Activated gamma-delta T cell treated with anti-CD3 and anti-CD28 coated beads, Interleukin-2, amount 50 U/mL, for 16 hours (primary cell): Measurements from ENCODE around the gene VWA7.
A peak's percentile ranks its signal among the peaks of the same experiment; 100 is the strongest.
"Not testable (repeated sequence)": the region's sequence is repeated elsewhere in the genome, so short reads cannot be mapped to it uniquely, and the experiment has no call there.

ENCODE experiments used
- DNase-seq: peaks from one replicate; pipeline ENCODE4 v3.0.0-alpha.2; 2020; ENCODE audit warnings: low read depth

VWA7 gene, protein sequence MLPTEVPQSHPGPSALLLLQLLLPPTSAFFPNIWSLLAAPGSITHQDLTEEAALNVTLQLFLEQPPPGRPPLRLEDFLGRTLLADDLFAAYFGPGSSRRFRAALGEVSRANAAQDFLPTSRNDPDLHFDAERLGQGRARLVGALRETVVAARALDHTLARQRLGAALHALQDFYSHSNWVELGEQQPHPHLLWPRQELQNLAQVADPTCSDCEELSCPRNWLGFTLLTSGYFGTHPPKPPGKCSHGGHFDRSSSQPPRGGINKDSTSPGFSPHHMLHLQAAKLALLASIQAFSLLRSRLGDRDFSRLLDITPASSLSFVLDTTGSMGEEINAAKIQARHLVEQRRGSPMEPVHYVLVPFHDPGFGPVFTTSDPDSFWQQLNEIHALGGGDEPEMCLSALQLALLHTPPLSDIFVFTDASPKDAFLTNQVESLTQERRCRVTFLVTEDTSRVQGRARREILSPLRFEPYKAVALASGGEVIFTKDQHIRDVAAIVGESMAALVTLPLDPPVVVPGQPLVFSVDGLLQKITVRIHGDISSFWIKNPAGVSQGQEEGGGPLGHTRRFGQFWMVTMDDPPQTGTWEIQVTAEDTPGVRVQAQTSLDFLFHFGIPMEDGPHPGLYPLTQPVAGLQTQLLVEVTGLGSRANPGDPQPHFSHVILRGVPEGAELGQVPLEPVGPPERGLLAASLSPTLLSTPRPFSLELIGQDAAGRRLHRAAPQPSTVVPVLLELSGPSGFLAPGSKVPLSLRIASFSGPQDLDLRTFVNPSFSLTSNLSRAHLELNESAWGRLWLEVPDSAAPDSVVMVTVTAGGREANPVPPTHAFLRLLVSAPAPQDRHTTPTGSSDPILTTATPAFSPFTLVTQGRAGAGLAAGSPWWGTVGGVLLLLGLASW

DNA sequence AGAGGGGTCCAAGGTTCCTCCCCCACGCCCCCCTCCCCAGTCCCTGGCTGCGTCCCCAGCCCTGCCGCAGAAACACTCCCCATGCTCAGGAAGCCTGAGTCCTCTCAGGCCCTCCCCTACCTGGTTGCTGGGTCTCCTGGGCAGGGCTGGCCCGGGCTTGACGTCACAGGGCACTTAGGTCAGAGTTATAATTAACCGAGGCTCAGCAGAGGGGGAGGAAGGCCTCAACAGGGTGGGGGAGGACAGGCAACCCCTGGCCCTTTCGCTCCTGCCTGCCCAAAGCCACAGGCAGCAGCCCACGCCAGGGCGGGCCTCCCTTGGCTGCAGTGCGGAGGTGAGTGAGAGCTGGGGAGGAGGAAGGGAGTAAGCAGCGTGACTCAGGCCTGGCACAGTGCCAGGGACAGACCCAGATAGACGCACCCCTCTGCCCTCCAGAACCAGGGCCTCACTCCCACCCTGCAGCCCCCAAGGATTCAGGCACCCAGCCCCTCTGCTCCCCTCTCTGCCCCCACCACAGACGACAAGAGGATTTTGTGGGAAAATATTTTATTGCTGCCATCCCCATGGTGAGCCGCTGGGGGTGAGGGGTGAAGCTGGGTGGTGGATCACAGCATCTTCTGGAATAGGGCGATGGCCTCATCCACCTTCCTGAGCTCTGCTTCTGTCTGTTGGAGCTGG, at the start of gene VWA7:
TSS of gene VWA7 (minus strand) at position 340 of the 678 bp plus-strand sequence. CDS start 549 bp downstream, outside the sequence.
- peak; percentile 74 for DNase-seq

DNA sequence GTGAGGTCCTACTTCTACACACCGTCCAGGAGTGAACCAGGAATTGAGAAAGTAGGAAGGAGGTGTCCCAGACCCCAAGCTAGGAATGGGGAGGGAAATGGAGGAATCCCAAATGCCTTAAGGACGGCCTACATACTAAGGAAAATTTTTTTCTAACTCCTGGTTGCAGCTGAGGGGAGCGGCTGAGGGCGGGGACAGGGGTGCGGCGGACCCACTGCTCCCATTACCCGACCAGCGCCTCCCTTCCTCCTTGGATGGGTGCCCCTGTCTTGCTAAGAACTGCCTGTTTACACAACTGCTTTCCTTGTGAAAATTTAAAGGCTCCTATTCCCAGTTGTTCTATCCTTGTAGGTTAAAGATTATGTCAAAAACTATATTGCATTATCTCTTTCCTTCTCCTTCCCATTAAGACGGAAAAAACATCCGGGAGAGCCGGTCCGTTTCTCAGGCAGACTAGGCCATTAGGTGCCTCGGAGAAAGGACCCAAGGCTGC, 49.7 kb upstream of the VWA7 start:
- DNase-seq: no peak

DNA sequence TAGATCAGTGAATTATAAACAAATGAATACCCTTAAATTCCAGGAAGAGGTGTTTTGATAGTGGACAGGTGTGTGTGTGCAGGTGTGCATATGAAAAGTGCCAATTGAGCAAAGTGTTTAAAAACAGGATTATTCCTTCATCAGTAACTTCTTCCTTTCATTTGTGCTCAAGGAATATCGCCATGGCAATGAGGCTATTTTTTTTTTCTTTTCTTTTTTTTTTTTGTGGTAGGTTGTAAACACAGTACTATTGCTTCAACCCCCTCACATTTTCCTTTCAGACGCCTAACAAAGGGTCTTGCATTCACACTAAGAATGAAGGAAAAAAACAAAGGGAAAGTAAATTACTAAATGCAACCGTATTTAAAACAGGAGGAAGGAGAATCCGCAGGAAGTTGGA, 48.4 kb upstream of the VWA7 start:
- DNase-seq: no peak

DNA sequence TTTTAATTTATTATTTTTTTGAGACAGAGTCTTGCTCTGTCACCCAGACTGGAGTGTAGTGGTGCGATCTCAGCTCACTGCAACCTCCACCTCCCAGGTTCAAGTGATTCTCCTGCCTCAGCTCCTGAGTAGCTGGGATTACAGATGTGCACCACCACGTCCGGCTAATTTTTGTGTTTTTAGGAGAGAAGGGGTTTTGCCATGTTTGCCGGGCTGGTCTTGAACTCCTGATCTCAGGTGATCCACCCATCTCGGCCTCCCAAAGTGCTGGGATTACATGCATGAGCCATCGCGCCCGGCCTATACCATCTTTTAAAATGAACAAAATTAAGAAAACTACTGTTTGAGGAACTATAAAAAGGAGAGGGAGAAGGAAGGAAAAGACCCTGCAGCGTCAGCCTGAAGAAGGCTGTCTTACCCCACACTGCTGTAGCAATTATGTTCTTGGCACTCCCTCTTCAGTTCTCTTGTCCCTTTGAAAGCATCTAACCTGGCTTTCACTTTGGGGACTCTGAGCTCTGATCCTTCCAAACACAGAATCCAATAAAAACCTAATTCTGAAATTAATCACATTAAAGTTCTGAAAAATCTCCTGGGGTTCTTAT, 46.6 kb upstream of the VWA7 start:
- not testable (repeated sequence) for DNase-seq

DNA sequence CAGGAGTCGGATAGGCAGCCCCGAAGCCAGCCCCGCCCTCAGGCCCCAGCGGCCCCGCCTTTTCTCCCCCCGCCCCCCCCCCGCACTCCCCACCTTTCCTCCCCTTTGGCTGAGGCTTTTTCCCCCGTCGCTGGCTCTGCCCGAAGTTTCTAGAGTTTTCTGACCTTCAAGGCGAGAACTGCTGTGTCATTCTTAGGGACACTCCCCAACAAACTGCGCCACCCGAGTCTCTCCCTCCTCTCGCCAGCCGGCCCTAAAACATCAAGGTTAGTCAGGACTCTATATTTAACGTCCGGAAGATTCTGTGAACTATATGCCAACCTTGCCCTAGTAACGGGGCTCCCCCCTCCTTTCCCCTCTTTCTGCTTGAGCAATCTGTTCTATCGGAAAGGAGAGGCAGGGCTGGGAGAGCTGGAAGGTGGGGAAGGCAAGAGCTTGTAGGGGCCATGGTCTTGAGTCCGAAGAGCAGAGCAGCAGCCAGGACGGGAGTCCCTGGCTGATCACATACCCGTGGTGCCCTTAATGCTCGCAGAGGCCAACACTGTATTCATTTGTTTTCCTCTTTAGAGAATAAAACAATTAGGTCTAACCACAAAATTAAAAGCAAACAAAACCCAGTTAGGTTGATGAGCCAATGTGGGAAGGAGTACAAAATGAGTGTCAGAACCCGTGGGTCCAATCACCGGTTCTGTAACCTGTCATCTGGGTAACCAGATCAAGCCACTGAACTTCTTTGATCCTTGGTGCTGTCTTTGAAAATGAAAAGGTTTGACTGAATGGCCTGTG, 45.1 kb upstream of the VWA7 start:
- peak; percentile 42 for DNase-seq

DNA sequence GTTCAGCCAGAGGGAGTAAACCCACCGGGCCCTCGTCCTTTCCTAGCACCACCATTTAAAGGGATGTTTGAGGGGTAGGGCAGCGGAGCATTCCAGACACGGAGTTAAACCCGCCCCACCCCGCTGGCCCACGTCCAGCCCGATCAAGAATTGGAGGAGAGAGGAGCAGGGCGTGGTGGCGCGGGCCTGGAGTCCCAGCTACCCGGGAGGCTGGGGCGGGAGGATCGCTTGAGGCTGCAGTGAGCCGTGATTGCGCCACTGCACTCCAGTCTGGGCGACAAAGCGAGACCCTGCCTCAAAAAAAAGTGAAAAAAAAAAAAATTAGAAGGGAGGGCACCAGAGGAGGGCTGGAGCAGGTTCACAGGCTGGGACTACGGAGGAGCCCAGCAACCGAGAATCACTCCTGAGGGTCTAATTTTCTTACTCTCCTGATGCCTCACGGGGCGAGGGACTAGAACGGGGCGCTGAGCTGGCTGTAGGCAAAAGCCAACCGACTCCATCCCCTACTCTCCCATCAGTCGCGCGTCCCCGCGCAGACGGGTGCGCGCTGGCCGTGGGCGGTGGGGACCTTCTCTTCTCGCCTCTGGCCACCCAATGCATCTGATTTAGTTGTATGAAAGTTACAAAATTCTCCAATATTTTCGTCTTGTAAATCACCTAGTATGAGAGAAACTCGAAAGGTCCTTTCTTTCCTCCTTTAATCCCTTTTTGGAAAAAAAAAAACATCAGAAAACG, 44.3 kb upstream of the VWA7 start:
- peak; percentile 35 for DNase-seq

DNA sequence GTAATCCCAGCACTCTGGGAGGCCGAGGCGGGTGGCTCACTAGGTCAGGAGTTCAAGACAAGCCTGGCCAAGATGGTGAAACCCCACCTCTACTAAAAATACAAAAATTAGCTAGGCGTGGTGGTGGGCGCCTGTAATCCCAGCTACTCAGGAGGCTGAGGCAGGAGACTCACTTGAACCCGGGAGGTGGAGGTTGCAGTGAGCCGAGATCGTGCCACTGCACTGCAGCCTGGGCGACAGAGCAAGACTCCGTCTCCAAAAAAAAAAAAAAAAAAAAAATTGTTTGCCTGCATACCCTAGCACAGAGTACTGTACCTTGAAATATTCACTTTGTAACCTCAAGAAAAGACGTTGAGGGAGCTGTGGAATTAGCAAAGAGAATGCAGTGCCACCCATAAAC, 43.3 kb upstream of the VWA7 start:
- not testable (repeated sequence) for DNase-seq

DNA sequence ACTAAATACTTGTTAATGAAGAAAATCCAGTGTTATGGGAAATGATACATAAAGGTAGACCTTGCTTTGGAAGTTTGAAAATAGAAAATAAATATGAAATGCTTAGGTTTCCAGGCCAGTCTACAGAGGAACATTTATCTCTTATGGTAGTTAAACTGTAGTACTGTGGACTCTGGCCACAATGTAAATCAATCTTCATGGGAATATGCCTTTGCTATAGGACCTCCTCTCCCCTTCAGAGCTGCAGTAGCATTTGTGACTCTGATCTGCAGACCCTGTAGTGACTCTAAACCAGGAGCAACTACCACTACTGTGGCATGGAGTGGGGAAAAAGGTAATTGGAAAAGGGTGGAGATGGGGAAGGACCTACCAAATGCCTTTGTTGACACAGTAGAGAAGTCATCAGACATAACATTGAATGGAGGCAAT, 42.8 kb upstream of the VWA7 start:
- no peak for DNase-seq

DNA sequence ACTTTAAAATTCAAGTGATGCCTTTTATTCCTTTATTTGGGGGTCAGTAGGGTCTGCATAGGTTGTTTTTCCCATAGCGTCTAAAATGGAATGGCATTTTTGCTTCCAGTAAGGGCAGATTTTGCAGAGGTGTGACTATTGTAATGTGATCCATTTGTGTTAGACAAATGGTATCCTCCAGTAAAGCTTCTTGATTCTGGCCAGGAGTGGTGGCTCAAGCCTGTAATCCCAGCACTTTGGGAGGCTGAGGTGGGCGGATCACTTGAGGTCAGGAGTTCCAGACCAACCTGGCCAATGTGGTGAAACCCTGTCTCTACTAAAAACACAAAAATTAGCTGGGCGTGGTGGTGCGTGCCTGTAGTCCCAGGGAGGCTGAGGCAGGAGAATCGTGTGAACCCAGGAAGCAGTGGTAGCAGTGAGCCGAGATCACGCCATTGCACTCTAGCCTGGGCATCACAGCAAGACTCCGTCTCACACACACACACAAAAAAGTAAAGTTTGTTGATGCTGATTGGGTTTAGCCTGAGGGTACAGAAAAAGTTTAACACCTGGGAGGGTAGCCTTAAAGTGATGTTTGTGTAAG, 40.9 kb upstream of the VWA7 start:
- DNase-seq: not testable (repeated sequence)

DNA sequence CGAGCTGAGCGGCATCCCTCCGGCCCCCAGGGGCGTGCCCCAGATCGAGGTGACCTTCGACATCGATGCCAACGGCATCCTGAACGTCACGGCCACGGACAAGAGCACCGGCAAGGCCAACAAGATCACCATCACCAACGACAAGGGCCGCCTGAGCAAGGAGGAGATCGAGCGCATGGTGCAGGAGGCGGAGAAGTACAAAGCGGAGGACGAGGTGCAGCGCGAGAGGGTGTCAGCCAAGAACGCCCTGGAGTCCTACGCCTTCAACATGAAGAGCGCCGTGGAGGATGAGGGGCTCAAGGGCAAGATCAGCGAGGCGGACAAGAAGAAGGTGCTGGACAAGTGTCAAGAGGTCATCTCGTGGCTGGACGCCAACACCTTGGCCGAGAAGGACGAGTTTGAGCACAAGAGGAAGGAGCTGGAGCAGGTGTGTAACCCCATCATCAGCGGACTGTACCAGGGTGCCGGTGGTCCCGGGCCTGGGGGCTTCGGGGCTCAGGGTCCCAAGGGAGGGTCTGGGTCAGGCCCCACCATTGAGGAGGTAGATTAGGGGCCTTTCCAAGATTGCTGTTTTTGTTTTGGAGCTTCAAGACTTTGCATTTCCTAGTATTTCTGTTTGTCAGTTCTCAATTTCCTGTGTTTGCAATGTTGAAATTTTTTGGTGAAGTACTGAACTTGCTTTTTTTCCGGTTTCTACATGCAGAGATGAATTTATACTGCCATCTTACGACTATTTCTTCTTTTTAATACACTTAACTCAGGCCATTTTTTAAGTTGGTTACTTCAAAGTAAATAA, 40.2 kb upstream of the VWA7 start:
- DNase-seq: not testable (repeated sequence)

DNA sequence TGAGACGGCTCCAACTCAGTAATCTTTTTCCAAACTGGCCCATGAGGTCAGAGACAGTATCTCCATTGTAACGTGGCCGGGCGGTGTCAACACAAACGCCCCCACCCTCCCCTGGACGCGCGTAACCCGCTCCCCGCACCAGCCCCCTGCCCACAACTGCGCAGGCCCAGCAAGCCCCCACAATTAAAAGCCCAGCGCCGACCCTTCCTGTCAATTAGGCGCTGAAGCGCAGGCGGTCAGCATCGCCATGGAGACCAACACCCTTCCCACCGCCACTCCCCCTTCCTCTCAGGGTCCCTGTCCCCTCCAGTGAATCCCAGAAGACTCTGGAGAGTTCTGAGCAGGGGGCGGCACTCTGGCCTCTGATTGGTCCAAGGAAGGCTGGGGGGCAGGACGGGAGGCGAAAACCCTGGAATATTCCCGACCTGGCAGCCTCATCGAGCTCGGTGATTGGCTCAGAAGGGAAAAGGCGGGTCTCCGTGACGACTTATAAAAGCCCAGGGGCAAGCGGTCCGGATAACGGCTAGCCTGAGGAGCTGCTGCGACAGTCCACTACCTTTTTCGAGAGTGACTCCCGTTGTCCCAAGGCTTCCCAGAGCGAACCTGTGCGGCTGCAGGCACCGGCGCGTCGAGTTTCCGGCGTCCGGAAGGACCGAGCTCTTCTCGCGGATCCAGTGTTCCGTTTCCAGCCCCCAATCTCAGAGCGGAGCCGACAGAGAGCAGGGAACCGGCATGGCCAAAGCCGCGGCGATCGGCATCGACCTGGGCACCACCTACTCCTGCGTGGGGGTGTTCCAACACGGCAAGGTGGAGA, 38.1 kb upstream of the VWA7 start, which contains the start of the genes HSPA1A and HSPA1L:
TSS of gene HSPA1A (plus strand) at position 519 of the 814 bp plus-strand sequence. CDS start at position 733, 214 bp downstream.
TSS of gene HSPA1L (minus strand) at position 259 of the 814 bp plus-strand sequence. CDS start 3,311 bp downstream, outside the sequence.
- no peak for DNase-seq

DNA sequence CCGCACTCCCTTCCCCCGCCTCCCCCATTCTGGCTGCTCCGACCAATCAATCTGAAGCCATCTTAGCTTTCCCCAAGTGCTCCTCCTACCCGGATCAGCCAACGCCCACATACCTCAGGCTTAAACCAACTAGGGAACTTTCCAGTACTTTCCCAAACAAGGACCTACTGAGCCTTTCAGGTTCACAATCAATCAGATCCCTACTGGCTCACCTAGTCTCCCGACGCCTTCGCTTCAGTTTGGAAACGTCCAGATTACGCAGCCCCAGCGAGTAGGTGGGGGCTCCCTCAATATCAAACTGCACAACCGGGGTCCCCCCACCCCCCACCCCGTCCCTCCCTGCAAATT, 37.5 kb upstream of the VWA7 start:
- DNase-seq: peak; percentile 43

DNA sequence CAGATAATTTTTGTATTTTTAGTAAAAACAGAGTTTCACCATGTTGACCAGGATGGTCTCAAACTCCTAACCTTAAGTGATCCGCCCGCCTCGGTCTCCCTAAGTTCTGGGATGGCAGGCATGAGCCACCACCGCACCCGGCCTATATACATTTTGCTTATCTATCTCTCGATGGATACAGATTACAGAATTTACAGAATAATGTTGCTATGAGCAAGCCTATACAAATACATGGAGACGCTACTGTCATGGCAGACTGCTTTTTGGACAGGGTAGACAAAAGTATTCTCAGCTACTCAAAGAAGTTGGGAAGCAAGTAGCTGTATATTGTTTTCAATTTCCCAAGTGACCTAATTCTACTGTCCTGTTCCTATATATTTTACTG, 36.3 kb upstream of the VWA7 start:
- DNase-seq: no peak

DNA sequence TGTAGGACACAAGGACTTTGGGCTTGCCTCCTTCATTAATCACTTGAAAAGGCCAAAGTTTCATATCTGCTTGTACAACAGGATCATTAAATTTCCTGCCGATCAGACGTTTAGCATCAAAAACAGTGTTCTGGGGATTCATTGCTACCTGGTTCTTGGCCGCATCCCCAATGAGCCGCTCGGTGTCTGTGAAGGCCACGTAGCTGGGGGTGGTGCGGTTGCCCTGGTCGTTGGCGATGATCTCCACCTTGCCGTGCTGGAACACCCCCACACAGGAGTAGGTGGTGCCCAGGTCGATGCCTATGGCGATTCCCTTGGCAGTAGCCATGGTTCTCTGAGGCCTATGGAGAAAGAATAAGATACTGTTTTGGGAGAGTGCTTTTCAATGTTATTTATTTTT, 34.5 kb upstream of the VWA7 start:
- DNase-seq: no peak

DNA sequence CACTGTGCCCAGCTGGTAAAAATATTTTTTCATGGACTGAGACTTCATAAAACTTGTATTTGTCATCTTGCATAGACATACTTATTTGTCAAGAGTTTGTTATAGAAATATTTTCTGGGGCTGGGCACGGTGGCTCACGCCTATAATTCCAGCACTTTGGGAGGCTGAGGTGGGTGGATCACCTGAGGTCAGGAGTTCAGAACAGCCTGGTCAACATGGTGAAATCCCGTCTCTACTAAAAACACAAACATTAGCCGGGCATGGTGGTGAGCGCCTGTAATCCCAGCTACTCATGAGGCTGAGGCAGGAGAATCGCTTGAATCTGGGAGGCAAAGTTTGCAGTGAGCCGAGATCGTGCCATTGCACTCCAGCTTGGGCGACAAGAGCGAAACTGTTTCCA, 31.5 kb upstream of the VWA7 start:
- DNase-seq: not testable (repeated sequence)

DNA sequence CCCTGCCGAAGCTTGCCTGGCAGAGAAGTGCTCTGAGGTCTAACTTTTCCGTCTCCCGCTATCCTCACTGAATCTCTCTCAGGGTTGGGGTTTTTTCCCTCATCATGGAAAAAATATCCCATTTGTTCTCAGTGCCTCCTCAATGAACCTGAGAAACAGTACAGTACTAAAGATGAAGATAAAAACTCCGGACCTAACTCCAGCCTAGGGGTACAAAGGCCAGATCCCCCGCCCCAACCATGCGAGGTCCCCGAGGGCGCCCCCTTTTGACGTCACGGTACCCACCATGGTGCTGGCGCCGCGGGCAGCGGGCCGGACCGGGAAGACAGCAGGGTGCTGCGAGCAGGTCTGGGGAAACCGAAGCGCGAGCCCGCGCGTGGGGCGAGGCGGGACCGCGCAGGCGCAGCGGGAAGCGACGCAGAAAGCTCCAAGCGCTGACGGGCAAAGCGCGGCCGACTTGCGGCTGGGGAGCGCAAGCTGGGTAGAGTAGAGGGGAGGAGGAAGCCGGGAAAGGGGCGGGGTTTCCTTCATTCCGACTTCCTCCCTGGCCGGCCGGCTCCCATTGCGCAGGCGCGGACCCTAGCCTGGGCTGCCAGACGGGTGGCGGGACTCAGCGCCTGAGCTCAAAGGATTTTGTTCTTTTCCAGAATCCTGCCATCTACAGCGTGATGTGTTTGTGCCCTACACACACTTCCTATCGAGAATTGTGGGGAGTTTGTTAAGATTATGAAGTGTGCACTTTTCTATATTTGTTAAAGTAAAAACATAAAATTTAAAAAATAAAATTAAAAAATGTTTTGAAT, 29.5 kb upstream of the VWA7 start, which contains the start of gene LSM2:
TSS of gene LSM2 (minus strand) at position 497 of the 803 bp plus-strand sequence. CDS start at position 288, 209 bp downstream.
- DNase-seq: peak; percentile 94

DNA sequence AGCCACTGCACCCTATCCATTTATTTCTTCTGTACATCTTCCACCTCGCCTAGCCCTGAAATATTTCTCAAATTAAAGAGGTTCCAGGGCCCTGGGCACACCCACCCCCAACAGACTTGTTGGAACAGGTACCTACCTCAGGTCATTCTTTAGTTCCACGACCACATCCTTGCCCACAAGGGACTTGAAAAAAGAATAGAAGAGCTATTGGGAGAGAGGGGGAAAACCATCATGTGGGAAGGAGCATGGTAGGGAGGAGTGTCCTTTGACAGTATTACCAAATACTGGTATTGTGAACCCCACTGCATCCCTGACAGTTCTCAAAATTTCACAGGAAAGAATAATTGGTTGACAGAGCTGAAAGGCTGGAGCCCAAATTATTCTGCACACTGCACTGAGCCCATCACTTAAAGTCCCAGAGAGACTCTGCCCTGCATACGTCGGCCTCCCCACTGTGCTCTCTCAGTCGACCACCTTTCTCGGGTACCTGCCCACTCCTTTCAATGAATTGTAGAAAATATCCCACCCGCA, 28.9 kb upstream of the VWA7 start:
- no peak for DNase-seq
